Tibial artery (tissue), 4 donors: ENCODE data around the gene AP2A2.

Experiments
- DNase-seq, 2 donors: peaks; one replicate each; pipeline ENCODE4 v3.0.0-alpha.2; 2019
- H3K27ac ChIP-seq, 2 donors: fragments of 200-600 bp; sonication (generic) in 1 of 2; 1 replicate in 1 of 2; 2 replicates in 1 of 2; pipeline ENCODE4 v1.5.1; 2018 to 2019; ENCODE audit warnings: mild to moderate bottlenecking in 1 of 2
- H3K27me3 ChIP-seq, 2 donors: fragments of 200-600 bp; sonication (generic) in 1 of 2; one replicate each; pipeline versions ENCODE4 v1.5.1 to v1.6.0; 2016 to 2019
- H3K36me3 ChIP-seq, 3 donors: fragments of 200-600 bp; sonication (generic) in 2 of 3; one replicate each; pipeline ENCODE4 v1.5.1; 2016 to 2019; ENCODE audit warnings: mild to moderate bottlenecking in 2 of 3
- H3K4me1 ChIP-seq, 4 donors: fragments of 200-600 bp; sonication (generic) in 2 of 4; 1 replicate in 3 of 4; 2 replicates in 1 of 4; pipeline ENCODE4 v1.5.1; 2016 to 2019
- H3K4me3 ChIP-seq, 2 donors: fragments of 200-600 bp; sonication (generic) in 1 of 2; 1 replicate in 1 of 2; 2 replicates in 1 of 2; pipeline ENCODE4 v1.5.1; 2018 to 2019; ENCODE audit warnings: mild to moderate bottlenecking in 2 of 2
- H3K9me3 ChIP-seq, 3 donors: fragments of 200-600 bp; sonication (generic) in 1 of 3; one replicate each; pipeline ENCODE4 v1.5.1; 2016 to 2019
- intact Hi-C: fragments of 100-400 bp; cut with DNase I; formaldehyde crosslinking; loops from one replicate; pipeline ENCODE4 v1.15.0; 2023; ENCODE audit warnings: low total_unique reads
- TF ChIP-seq, protein P1 (sequence below), 2 experiments: fragments of 200-600 bp in 1 of 2; fragments of 450-650 bp in 1 of 2; IDR thresholded peaks; one replicate each; pipeline ENCODE4 v1.5.1; 2017 to 2019; ENCODE audit warnings: antibody characterized with exemption in 2 of 2, mild to moderate bottlenecking in 1 of 2, moderate library complexity in 1 of 2

Gene AP2A2

GRCh38 chr11:908273-908672 is 17.4 kb upstream of the AP2A2 start:
- Histone ChIP-seq H3K36me3 (peaks cover 12 to 27% (median 15%) of the 10 kb centered on the region in 3 donors), H3K4me1 (peaks cover 0 to 24% (median 14%) of the 10 kb centered on the region in 4 donors), H3K27me3 (no peaks in the 10 kb centered on the region), H3K9me3 (no peaks in the 10 kb centered on the region), H3K27ac (no peak overlapping the region), H3K4me3 (no peak overlapping the region)
- DNase-seq: no peak
- TF ChIP-seq, protein P1, sequence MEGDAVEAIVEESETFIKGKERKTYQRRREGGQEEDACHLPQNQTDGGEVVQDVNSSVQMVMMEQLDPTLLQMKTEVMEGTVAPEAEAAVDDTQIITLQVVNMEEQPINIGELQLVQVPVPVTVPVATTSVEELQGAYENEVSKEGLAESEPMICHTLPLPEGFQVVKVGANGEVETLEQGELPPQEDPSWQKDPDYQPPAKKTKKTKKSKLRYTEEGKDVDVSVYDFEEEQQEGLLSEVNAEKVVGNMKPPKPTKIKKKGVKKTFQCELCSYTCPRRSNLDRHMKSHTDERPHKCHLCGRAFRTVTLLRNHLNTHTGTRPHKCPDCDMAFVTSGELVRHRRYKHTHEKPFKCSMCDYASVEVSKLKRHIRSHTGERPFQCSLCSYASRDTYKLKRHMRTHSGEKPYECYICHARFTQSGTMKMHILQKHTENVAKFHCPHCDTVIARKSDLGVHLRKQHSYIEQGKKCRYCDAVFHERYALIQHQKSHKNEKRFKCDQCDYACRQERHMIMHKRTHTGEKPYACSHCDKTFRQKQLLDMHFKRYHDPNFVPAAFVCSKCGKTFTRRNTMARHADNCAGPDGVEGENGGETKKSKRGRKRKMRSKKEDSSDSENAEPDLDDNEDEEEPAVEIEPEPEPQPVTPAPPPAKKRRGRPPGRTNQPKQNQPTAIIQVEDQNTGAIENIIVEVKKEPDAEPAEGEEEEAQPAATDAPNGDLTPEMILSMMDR (IDR thresholded peaks at IDR 0.05): no peak
- intact Hi-C loops: no loop called here

DNA sequence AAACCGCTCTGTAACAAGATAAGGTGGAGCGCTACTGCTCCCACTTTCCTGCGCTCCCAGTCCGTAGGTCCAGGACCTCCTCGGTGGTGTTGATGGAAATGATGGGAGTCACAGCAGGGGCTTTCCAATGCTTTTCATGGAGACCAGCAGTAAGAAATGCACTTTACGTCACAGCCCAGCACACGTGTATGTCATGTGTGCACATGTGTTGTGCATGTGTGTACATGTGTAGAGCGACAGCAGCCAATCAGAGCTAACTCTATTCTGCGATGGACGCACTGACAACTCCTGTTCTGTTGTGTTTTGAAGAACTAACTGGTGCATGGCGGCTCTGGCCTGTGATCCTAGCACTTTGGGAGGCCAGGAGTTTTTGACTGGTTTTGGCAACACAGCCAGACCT is 16.3 kb upstream of the AP2A2 start:
- no peak overlapping the region for H3K27ac ChIP-seq
- DNase-seq: no peak
- TF ChIP-seq, protein P1 (IDR thresholded peaks at IDR 0.05): no peak
- intact Hi-C loops: no loop called here
- no peak overlapping the region for H3K4me3 ChIP-seq
- H3K36me3 ChIP-seq: peaks cover 2 to 16% (median 4%) of the 10 kb centered on the region in 3 donors
- H3K27me3 ChIP-seq: no peaks in the 10 kb centered on the region
- peaks cover 0 to 24% (median 14%) of the 10 kb centered on the region in 4 donors for H3K4me1 ChIP-seq
- H3K9me3 ChIP-seq: no peaks in the 10 kb centered on the region

- H3K4me3 ChIP-seq: peak overlapping the region; percentile 86 to 95
- TF ChIP-seq, protein P1 (IDR thresholded peaks at IDR 0.05): no peak
- peaks cover 0 to 24% (median 14%) of the 10 kb centered on the region in 4 donors for H3K4me1 ChIP-seq
- H3K36me3 ChIP-seq: peaks cover 0 to 10% (median 0%) of the 10 kb centered on the region in 3 donors
- H3K27me3 ChIP-seq: no peaks in the 10 kb centered on the region
- no peaks in the 10 kb centered on the region for H3K9me3 ChIP-seq
- intact Hi-C loops: no loop called here
- peak overlapping the region; percentile 91 to 93 for H3K27ac ChIP-seq
- DNase-seq: no peak
These were observed 15.6 kb upstream of the AP2A2 start for GRCh38 chr11:910044-910588.

- intact Hi-C loops: no loop called here
- H3K36me3 ChIP-seq: peaks cover 0 to 10% (median 0%) of the 10 kb centered on the region in 3 donors
These were observed 15.1 kb upstream of the AP2A2 start, which contains the start of gene CHID1 for GRCh38 chr11:910589-911030. TSS of gene CHID1 (minus strand) at chr11:910810. CDS start at chr11:904816, 5,994 bp downstream.

GRCh38 chr11:911031-911889 is 14.4 kb upstream of the AP2A2 start:
- no peaks in the 10 kb centered on the region for H3K9me3 ChIP-seq
- H3K27me3 ChIP-seq: no peaks in the 10 kb centered on the region
- intact Hi-C loops: no loop called here
- DNase-seq: peak; percentile 42 to 74
- H3K4me3 ChIP-seq: peak overlapping the region; percentile 86 to 95
- peaks cover 0 to 5% (median 0%) of the 10 kb centered on the region in 3 donors for H3K36me3 ChIP-seq
- TF ChIP-seq, protein P1 (IDR thresholded peaks at IDR 0.05): no peak
- peaks cover 0 to 24% (median 14%) of the 10 kb centered on the region in 4 donors for H3K4me1 ChIP-seq
- H3K27ac ChIP-seq: peak overlapping the region; percentile 91 to 93

More at GRCh38 chr11:910589-911030, 15.1 kb upstream of the AP2A2 start, which contains the start of gene CHID1:
- Histone ChIP-seq H3K27me3 (no peaks in the 10 kb centered on the region), H3K4me1 (peaks cover 0 to 24% (median 14%) of the 10 kb centered on the region in 4 donors), H3K27ac (peak within 1 kb of the TSS; percentile 91 to 93), H3K9me3 (no peaks in the 10 kb centered on the region), H3K4me3 (peak within 1 kb of the TSS; percentile 86 to 95)
- TF ChIP-seq, protein P1 (IDR thresholded peaks at IDR 0.05): no peak
- peak; percentile 75 to 93 for DNase-seq
